SK-N-SH (cell line): ENCODE data around the gene FAM219B. TPM values are rescaled to one million over a fixed set of nuclear protein-coding genes. Genes with fewer than 3 reads are reported as not detected.

Experiments
- CTCF ChIA-PET: fragments of 300-600, 350-600 bp; formaldehyde crosslinking; extraction: SDS; loops from one replicate; lab custom pipeline; 2021; lab: Yijun Ruan, JAX
- POLR2A ChIA-PET: fragments of 350-600 bp; sonication (Branson Sonifier 250); formaldehyde crosslinking; extraction: SDS; loops from one replicate; lab custom pipeline; 2020; ENCODE audit warnings: antibody characterized with exemption, inconsistent platforms; lab: Yijun Ruan, JAX
- DNase-seq: peaks from one replicate; pipeline ENCODE4 v3.0.0; 2012
- H2AFZ ChIP-seq: fragments of 200-600 bp; sonication (generic); 2 replicates; pipeline ENCODE4 v1.8.1; 2016; ENCODE audit warnings: antibody characterized with exemption, mild to moderate bottlenecking, low read depth
- H3F3A ChIP-seq: fragments of 200-600 bp; sonication (generic); replicated peaks from 2 replicates; pipeline ENCODE3; 2016; ENCODE audit warnings: antibody characterized with exemption, mild to moderate bottlenecking; ENCODE audit not compliant: insufficient read depth
- H3K27ac ChIP-seq, 2 experiments: fragments of 200-500 bp in 1 of 2; fragments of 200-600 bp in 1 of 2; sonication (Bioruptor generic) in 1 of 2; sonication (generic), shearing (Covaris generic) in 1 of 2; 2 replicates each; pipeline versions ENCODE4 v1.5.1 to v1.6.1; 2014 to 2016; ENCODE audit warnings: low read depth in 2 of 2, inconsistent platforms in 1 of 2, low read length in 1 of 2, mild to moderate bottlenecking in 1 of 2, mixed read lengths in 1 of 2
- H3K27me3 ChIP-seq: fragments of 200-600 bp; sonication (generic), shearing (Covaris generic); 2 replicates; pipeline ENCODE4 v1.6.1; 2016; ENCODE audit warnings: mixed run types; ENCODE audit not compliant: insufficient read depth
- H3K36me3 ChIP-seq, 2 experiments: fragments of 200-500 bp in 1 of 2; fragments of 200-600 bp in 1 of 2; sonication (Bioruptor generic) in 1 of 2; sonication (generic) in 1 of 2; replicated peaks in 1 of 2; 2 replicates each; pipeline versions ENCODE3 to v1.5.1; 2014 to 2016; ENCODE audit warnings: low read length in 1 of 2, mild to moderate bottlenecking in 1 of 2; ENCODE audit not compliant: insufficient read depth in 2 of 2, control insufficient read depth in 1 of 2
- H3K4me1 ChIP-seq, 2 experiments: fragments of 200-500 bp in 1 of 2; fragments of 200-600 bp in 1 of 2; sonication (Bioruptor generic) in 1 of 2; sonication (generic), shearing (Covaris generic) in 1 of 2; 2 replicates each; pipeline versions ENCODE4 v1.5.1 to v1.6.1; 2014 to 2016; ENCODE audit warnings: low read depth in 1 of 2, low read length in 1 of 2, mixed run types in 1 of 2; ENCODE audit not compliant: insufficient read depth in 2 of 2, control insufficient read depth in 1 of 2
- H3K4me2 ChIP-seq: fragments of 200-600 bp; sonication (generic), shearing (Covaris generic); 2 replicates; pipeline ENCODE4 v1.6.1; 2017; ENCODE audit warnings: mixed run types
- H3K4me3 ChIP-seq, 2 experiments: fragments of 200-500 bp in 1 of 2; fragments of 200-600 bp in 1 of 2; sonication (Bioruptor generic) in 1 of 2; sonication (generic), shearing (Covaris generic) in 1 of 2; 2 replicates each; pipeline versions ENCODE4 v1.5.1 to v1.8.1; 2014 to 2016; ENCODE audit warnings: low read depth in 2 of 2, inconsistent platforms in 1 of 2, low read length in 1 of 2, mild to moderate bottlenecking in 1 of 2, mixed read lengths in 1 of 2, moderate library complexity in 1 of 2
- H3K79me2 ChIP-seq: fragments of 200-600 bp; sonication (generic); 2 replicates; pipeline ENCODE4 v1.8.1; 2017; ENCODE audit warnings: mild to moderate bottlenecking; ENCODE audit not compliant: insufficient read depth
- H3K9ac ChIP-seq: fragments of 200-600 bp; sonication (generic); 2 replicates; pipeline ENCODE4 v1.6.1; 2017; ENCODE audit warnings: mixed run types
- H3K9me2 ChIP-seq: fragments of 200-600 bp; sonication (generic); 2 replicates; pipeline ENCODE4 v1.6.1; 2017; ENCODE audit warnings: mixed run types
- H3K9me3 ChIP-seq: fragments of 200-600 bp; sonication (generic); 2 replicates; pipeline ENCODE4 v1.6.1; 2017; ENCODE audit warnings: mixed run types, mild to moderate bottlenecking, moderate library complexity
- H4K20me1 ChIP-seq: fragments of 200-600 bp; sonication (generic); 2 replicates; pipeline ENCODE4 v1.6.1; 2017; ENCODE audit warnings: mild to moderate bottlenecking, mixed run types; ENCODE audit not compliant: insufficient read depth
- CHD2 ChIP-seq: fragments of 150-350 bp; IDR thresholded peaks from 2 replicates; pipeline ENCODE4 v1.6.1; 2018; ENCODE audit warnings: low read length; ENCODE audit not compliant: partially characterized antibody
- CTCF ChIP-seq: fragments of 200-600 bp; sonication (generic); IDR thresholded peaks from 2 replicates; pipeline ENCODE4 v1.6.1; 2017; ENCODE audit warnings: antibody characterized with exemption, mild to moderate bottlenecking, moderate library complexity
- ELF1 ChIP-seq: IDR thresholded peaks from 2 replicates; pipeline ENCODE4 v1.4.0; 2012
- EZH2phosphoT487 ChIP-seq: fragments of 200-600 bp; sonication (generic); IDR thresholded peaks from 2 replicates; pipeline ENCODE4 v1.6.1; 2017; ENCODE audit warnings: low read depth, mixed run types, mild to moderate bottlenecking, antibody characterized with exemption, moderate library complexity, borderline replicate concordance
- FOSL2 ChIP-seq: IDR thresholded peaks from 2 replicates; pipeline ENCODE4 v1.4.0; 2012; ENCODE audit warnings: low read depth, mild to moderate bottlenecking, moderate library complexity, borderline replicate concordance
- FOXM1 ChIP-seq: IDR thresholded peaks from 2 replicates; pipeline ENCODE4 v1.4.0; 2012; ENCODE audit warnings: low read depth, mild to moderate bottlenecking
- GABPA ChIP-seq: IDR thresholded peaks from 2 replicates; pipeline ENCODE4 v1.4.0; 2012; ENCODE audit warnings: low read depth, mild to moderate bottlenecking
- IRF3 ChIP-seq: fragments of 150-350 bp; IDR thresholded peaks from 2 replicates; pipeline ENCODE4 v1.6.1; 2016; ENCODE audit warnings: mild to moderate bottlenecking, low read depth, low read length
- JUND ChIP-seq: IDR thresholded peaks from 2 replicates; pipeline ENCODE4 v1.4.0; 2012
- NRF1 ChIP-seq: IDR thresholded peaks from 2 replicates; pipeline ENCODE4 v1.6.1; 2012; ENCODE audit warnings: low read depth, mild to moderate bottlenecking, low read length
- PBX3 ChIP-seq: IDR thresholded peaks from 2 replicates; pipeline ENCODE4; 2012
- RAD21 ChIP-seq: IDR thresholded peaks from 2 replicates; pipeline ENCODE4 v1.6.1; 2012; ENCODE audit warnings: mild to moderate bottlenecking, low read length
- REST ChIP-seq: IDR thresholded peaks from 2 replicates; pipeline ENCODE4 v1.6.1; 2012; ENCODE audit warnings: mild to moderate bottlenecking, low read depth, low read length, moderate library complexity
- SIN3A ChIP-seq: IDR thresholded peaks from 2 replicates; pipeline ENCODE4 v1.6.1; 2012; ENCODE audit warnings: low read depth, mild to moderate bottlenecking, low read length, moderate library complexity, borderline replicate concordance
- TEAD4 ChIP-seq: IDR thresholded peaks from 2 replicates; pipeline ENCODE4 v1.4.0; 2012; ENCODE audit warnings: mild to moderate bottlenecking, borderline replicate concordance; ENCODE audit not compliant: insufficient read depth
- USF2 ChIP-seq: fragments of 150-350 bp; IDR thresholded peaks from 2 replicates; pipeline ENCODE4 v1.6.1; 2017; ENCODE audit warnings: antibody characterized with exemption, low read length, low read depth, borderline replicate concordance
- YY1 ChIP-seq: IDR thresholded peaks from 2 replicates; pipeline ENCODE4 v1.4.0; 2012; ENCODE audit warnings: low read depth, mild to moderate bottlenecking
- WGBS: methylation state at CpG from one replicate; pipeline ENCODE4 v1.1.6; 2017; ENCODE audit warnings: low lambda C conversion rate; 5-methylcytosine and 5-hydroxymethylcytosine counted together
- polyA plus RNA-seq, 3 experiments: library from polyadenylated mRNA; depleted of rRNA; stranded (reverse); fragments of >200 nt; gene quantifications; 2 replicates each; pipeline ENCODE4 v1.2.3, GENCODE V29; 2012

The FAM219B gene
- polyA plus RNA-seq, 1 of the 3 experiments (the other 2 are of a cell fraction) = 53.0 TPM

GRCh38 chr15:74904190-74904805 is 2.4 kb downstream of the FAM219B start:
- Histone ChIP-seq H3K4me2 (no peak overlapping the region), H3K4me3 (no peak overlapping the region)
- CTCF ChIA-PET = interaction anchor here (0.8 to 1.6 kb wide), 5 partner anchors 9 to 269 kb away, joined by 3 to 6 read pairs (median 4); partner anchors contain the start of gene ULK3

More at GRCh38 chr15:74904190-74904805, 2.4 kb downstream of the FAM219B start:
- H3K27ac ChIP-seq = no peak overlapping the region; a peak in 1 of 4 replicates
- H4K20me1 ChIP-seq = no peaks in the 10 kb centered on the region; the same call in 1 of the 2 replicates
- H3K27me3 ChIP-seq = no peaks in the 10 kb centered on the region
- H3K9me2 ChIP-seq = no peaks in the 10 kb centered on the region
- H3F3A ChIP-seq = peaks cover 10% of the 10 kb centered on the region
- 93% methylated on average over 4 of the region's 7 CpGs for WGBS
- H3K79me2 ChIP-seq = peaks cover 28% of the 10 kb centered on the region
- TF ChIP-seq RAD21 = no peak
- no peak for TF ChIP-seq ELF1
- TF ChIP-seq IRF3 = no peak
- no peak for TF ChIP-seq JUND
- TF ChIP-seq TEAD4 = no peak
- no peak for TF ChIP-seq CHD2
- no peak for TF ChIP-seq REST
- TF ChIP-seq USF2 = no peak
- no peak for TF ChIP-seq PBX3
- no peak for TF ChIP-seq FOXM1
- no peak for TF ChIP-seq CTCF
- TF ChIP-seq NRF1 = no peak
- TF ChIP-seq YY1 = no peak
- no peak for TF ChIP-seq GABPA
- no peak for TF ChIP-seq FOSL2
- no peak for TF ChIP-seq EZH2phosphoT487
- TF ChIP-seq SIN3A = no peak
- no peak overlapping the region for H2AFZ ChIP-seq
- H3K9ac ChIP-seq = no peak overlapping the region
- H3K9me3 ChIP-seq = no peaks in the 10 kb centered on the region
- peaks cover 34 to 48% of the 10 kb centered on the region in 2 experiments for H3K36me3 ChIP-seq
- DNase-seq = no peak
- H3K4me1 ChIP-seq = peaks cover 7 to 21% of the 10 kb centered on the region in 2 experiments; a peak in 3 of 4 replicates
- POLR2A ChIA-PET = no interaction called here
